GM12878 (cell line): Measurements from ENCODE around the gene ME2. TPM values are rescaled to one million over a fixed set of nuclear protein-coding genes. Genes with fewer than 3 reads are reported as not detected.
A peak's percentile ranks its signal among the peaks of the same experiment; 100 is the strongest.

Experiments used
- ATF7 ChIP-seq: fragments of 450-650 bp; IDR thresholded peaks from 2 replicates; pipeline ENCODE4 v1.6.1; 2016; ENCODE audit warnings: low read depth, mild to moderate bottlenecking
- BCL11A ChIP-seq: IDR thresholded peaks from 2 replicates; pipeline ENCODE4 v1.6.1; 2011; ENCODE audit warnings: low read depth, low read length
- CBX5 ChIP-seq: sonication (generic); IDR thresholded peaks from 2 replicates; pipeline ENCODE4 v1.6.1; 2016; ENCODE audit warnings: low read depth, moderate library complexity, mild to moderate bottlenecking, inconsistent platforms
- CHD1 ChIP-seq: IDR thresholded peaks from 2 replicates; pipeline ENCODE4 v1.6.1; 2012; ENCODE audit warnings: low read depth, low read length, improper control_type of control experiment
- CREB1 ChIP-seq: IDR thresholded peaks from 2 replicates; pipeline ENCODE4 v1.6.1; 2012; ENCODE audit warnings: low read depth, mild to moderate bottlenecking, inconsistent platforms
- CREM ChIP-seq: IDR thresholded peaks from 2 replicates; pipeline ENCODE4 v1.6.1; 2014; ENCODE audit warnings: antibody characterized with exemption, low read depth
- GABPA ChIP-seq: IDR thresholded peaks from 2 replicates; pipeline ENCODE4 v1.6.1; 2014; ENCODE audit warnings: antibody characterized with exemption, low read depth, mild to moderate bottlenecking, inconsistent platforms
- HDGF ChIP-seq: fragments of 450-650 bp; IDR thresholded peaks from 2 replicates; pipeline ENCODE4 v1.6.1; 2016; ENCODE audit warnings: antibody characterized with exemption
- KAT2A ChIP-seq: conservative IDR thresholded peaks from 2 replicates; pipeline ENCODE4 v1.6.1; 2011; ENCODE audit warnings: low read depth, low read length; ENCODE audit not compliant: control insufficient read depth
- KLF5 ChIP-seq: fragments of 450-650 bp; IDR thresholded peaks from 2 replicates; pipeline ENCODE4 v1.6.1; 2014; ENCODE audit warnings: mild to moderate bottlenecking; ENCODE audit not compliant: partially characterized antibody
- PML ChIP-seq: IDR thresholded peaks from 2 replicates; pipeline ENCODE4 v1.6.1; 2012; ENCODE audit warnings: low read length, inconsistent platforms
- POLR2AphosphoS5 ChIP-seq: IDR thresholded peaks from 2 replicates; pipeline ENCODE4 v1.6.1; 2011; ENCODE audit warnings: mild to moderate bottlenecking, low read length, inconsistent platforms
- RBBP5 ChIP-seq: fragments of 200-600 bp; sonication (generic); conservative IDR thresholded peaks from 2 replicates; pipeline ENCODE4 v1.6.1; 2016
- SMAD1 ChIP-seq: fragments of 450-650 bp; IDR thresholded peaks from 2 replicates; pipeline ENCODE4 v1.6.1; 2018; ENCODE audit warnings: mild to moderate bottlenecking, low read depth; ENCODE audit not compliant: partially characterized antibody
- polyA plus RNA-seq, 11 experiments: library from polyadenylated mRNA; depleted of rRNA in 4 of 11; unstranded in 6 of 11; stranded (reverse) in 5 of 11; fragments of >200 nt; fragmentation: Nextera tagmentation in 4 of 11; fragmentation: Illumina TruSeq in 1 of 11; extraction: Ambion mirVana in 4 of 11; extraction: Trizol in 1 of 11; gene quantifications; 1 replicate in 1 of 11; 2 replicates in 10 of 11; pipeline versions ENCODE4 v1.2.1 to v1.2.3, GENCODE V29; 2011 to 2016; ENCODE audit warnings: inconsistent platforms in 2 of 11, missing spikeins in 2 of 11, low read depth in 1 of 11
- total RNA-seq, 4 experiments: library from RNA; depleted of rRNA in 3 of 4; stranded (reverse); fragments of >200 nt in 3 of 4; fragmentation: Illumina TruSeq in 1 of 4; extraction: Trizol in 1 of 4; gene quantifications; 2 replicates each; pipeline versions ENCODE4 v1.2.1 to v1.2.3, GENCODE V29; 2013 to 2021
- TF ChIP-seq, protein P1 (sequence below): fragments of 450-650 bp; formaldehyde crosslinking; IDR thresholded peaks from 2 replicates; pipeline ENCODE4 v1.5.0; 2022; ENCODE audit warnings: mild to moderate bottlenecking, missing genetic modification characterization
- TF ChIP-seq, protein P2 (sequence below): IDR thresholded peaks from 2 replicates; pipeline ENCODE4 v1.6.1; 2011; ENCODE audit warnings: borderline replicate concordance, low read depth, mild to moderate bottlenecking, moderate library complexity, low read length; ENCODE audit not compliant: insufficient read depth, poor library complexity, severe bottlenecking
- TF ChIP-seq, protein P3 (sequence below): fragments of 450-650 bp; IDR thresholded peaks from 2 replicates; pipeline ENCODE4 v1.6.1; 2016; ENCODE audit warnings: mild to moderate bottlenecking, moderate library complexity, borderline replicate concordance
- TF ChIP-seq, protein P4 (sequence below): fragments of 450-650 bp; IDR thresholded peaks from 2 replicates; pipeline ENCODE4 v1.6.1; 2014; ENCODE audit warnings: mild to moderate bottlenecking

ME2 gene
- total and polyA plus RNA-seq, 10 of the 15 experiments (the other 5 are each of a cell fraction or from before 2014, with no cell fraction given) = 41.3 to 155 (median 133) TPM

DNA sequence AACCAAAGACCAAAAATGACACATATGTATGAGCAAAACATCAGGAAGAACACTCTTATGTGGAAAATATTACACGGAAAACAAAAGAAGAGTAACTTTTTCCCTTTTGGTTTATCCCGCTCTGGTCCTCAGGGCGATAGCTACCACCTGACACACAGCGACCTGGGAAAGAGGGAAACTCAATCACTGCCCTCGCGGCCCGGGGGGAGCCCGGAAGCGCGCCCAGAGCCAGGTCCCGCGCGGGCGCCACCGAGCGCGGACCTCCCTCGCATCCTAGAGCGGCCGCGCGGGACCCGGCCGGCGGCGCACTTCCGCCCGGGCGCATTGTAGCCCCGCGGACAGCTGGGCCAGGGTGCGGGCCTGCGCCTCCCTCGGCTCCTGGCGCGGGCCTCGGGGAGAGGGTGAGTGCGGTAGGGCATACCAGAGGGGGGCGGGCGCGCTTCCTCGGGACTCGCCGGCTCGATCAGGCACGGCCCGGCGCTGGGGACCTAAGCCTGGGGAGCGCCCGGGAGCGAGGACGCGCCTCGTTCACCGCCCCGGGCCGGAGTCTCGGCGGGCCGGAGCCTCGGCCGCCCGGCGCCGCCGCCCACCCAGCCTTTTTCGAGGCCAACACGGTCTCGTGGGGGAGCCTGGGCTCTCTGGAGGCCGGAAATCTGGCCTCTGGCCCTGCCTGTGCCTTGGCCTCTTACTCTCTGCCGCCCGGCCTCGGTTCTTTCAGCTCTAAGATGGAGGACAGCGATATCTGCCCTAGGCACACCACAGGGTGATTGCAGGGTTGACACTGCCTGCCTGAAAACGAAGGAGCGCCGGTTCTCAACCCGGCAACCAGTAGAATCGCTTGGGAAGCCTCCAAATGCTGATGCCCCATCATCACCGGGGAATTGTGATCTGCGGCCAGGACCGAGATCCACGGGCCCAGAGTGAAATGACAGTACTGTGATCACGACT is 89.1 kb downstream of the ME2 start, which contains the start of gene ELAC1 (continued):
- TF ChIP-seq, protein P1, sequence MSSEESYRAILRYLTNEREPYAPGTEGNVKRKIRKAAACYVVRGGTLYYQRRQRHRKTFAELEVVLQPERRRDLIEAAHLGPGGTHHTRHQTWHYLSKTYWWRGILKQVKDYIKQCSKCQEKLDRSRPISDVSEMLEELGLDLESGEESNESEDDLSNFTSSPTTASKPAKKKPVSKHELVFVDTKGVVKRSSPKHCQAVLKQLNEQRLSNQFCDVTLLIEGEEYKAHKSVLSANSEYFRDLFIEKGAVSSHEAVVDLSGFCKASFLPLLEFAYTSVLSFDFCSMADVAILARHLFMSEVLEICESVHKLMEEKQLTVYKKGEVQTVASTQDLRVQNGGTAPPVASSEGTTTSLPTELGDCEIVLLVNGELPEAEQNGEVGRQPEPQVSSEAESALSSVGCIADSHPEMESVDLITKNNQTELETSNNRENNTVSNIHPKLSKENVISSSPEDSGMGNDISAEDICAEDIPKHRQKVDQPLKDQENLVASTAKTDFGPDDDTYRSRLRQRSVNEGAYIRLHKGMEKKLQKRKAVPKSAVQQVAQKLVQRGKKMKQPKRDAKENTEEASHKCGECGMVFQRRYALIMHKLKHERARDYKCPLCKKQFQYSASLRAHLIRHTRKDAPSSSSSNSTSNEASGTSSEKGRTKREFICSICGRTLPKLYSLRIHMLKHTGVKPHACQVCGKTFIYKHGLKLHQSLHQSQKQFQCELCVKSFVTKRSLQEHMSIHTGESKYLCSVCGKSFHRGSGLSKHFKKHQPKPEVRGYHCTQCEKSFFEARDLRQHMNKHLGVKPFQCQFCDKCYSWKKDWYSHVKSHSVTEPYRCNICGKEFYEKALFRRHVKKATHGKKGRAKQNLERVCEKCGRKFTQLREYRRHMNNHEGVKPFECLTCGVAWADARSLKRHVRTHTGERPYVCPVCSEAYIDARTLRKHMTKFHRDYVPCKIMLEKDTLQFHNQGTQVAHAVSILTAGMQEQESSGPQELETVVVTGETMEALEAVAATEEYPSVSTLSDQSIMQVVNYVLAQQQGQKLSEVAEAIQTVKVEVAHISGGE = peak; percentile 72
- TF ChIP-seq, protein P2, sequence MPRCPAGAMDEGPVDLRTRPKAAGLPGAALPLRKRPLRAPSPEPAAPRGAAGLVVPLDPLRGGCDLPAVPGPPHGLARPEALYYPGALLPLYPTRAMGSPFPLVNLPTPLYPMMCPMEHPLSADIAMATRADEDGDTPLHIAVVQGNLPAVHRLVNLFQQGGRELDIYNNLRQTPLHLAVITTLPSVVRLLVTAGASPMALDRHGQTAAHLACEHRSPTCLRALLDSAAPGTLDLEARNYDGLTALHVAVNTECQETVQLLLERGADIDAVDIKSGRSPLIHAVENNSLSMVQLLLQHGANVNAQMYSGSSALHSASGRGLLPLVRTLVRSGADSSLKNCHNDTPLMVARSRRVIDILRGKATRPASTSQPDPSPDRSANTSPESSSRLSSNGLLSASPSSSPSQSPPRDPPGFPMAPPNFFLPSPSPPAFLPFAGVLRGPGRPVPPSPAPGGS = peak; percentile 45
- peak; percentile 37 for TF ChIP-seq KLF5
- TF ChIP-seq, protein P3, sequence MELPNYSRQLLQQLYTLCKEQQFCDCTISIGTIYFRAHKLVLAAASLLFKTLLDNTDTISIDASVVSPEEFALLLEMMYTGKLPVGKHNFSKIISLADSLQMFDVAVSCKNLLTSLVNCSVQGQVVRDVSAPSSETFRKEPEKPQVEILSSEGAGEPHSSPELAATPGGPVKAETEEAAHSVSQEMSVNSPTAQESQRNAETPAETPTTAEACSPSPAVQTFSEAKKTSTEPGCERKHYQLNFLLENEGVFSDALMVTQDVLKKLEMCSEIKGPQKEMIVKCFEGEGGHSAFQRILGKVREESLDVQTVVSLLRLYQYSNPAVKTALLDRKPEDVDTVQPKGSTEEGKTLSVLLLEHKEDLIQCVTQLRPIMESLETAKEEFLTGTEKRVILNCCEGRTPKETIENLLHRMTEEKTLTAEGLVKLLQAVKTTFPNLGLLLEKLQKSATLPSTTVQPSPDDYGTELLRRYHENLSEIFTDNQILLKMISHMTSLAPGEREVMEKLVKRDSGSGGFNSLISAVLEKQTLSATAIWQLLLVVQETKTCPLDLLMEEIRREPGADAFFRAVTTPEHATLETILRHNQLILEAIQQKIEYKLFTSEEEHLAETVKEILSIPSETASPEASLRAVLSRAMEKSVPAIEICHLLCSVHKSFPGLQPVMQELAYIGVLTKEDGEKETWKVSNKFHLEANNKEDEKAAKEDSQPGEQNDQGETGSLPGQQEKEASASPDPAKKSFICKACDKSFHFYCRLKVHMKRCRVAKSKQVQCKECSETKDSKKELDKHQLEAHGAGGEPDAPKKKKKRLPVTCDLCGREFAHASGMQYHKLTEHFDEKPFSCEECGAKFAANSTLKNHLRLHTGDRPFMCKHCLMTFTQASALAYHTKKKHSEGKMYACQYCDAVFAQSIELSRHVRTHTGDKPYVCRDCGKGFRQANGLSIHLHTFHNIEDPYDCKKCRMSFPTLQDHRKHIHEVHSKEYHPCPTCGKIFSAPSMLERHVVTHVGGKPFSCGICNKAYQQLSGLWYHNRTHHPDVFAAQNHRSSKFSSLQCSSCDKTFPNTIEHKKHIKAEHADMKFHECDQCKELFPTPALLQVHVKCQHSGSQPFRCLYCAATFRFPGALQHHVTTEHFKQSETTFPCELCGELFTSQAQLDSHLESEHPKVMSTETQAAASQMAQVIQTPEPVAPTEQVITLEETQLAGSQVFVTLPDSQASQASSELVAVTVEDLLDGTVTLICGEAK = peak; percentile 31; the same call in 1 of the 2 replicates
- TF ChIP-seq CREM = no peak
- no peak for TF ChIP-seq HDGF
- TF ChIP-seq KAT2A = no peak
- TF ChIP-seq PML = peak; percentile 78; the same call in 1 of the 2 replicates
- TF ChIP-seq POLR2AphosphoS5 = peak; percentile 91
- no peak for TF ChIP-seq CHD1
- no peak for TF ChIP-seq CREB1
- TF ChIP-seq, protein P4, sequence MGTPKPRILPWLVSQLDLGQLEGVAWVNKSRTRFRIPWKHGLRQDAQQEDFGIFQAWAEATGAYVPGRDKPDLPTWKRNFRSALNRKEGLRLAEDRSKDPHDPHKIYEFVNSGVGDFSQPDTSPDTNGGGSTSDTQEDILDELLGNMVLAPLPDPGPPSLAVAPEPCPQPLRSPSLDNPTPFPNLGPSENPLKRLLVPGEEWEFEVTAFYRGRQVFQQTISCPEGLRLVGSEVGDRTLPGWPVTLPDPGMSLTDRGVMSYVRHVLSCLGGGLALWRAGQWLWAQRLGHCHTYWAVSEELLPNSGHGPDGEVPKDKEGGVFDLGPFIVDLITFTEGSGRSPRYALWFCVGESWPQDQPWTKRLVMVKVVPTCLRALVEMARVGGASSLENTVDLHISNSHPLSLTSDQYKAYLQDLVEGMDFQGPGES = no peak
- peak; percentile 76; the same call in 1 of the 2 replicates for TF ChIP-seq GABPA
- TF ChIP-seq ATF7 = no peak
- TF ChIP-seq CBX5 = peak; percentile 75; the same call in 1 of the 2 replicates
- TF ChIP-seq SMAD1 = no peak
- TF ChIP-seq RBBP5 = no peak
- no peak for TF ChIP-seq BCL11A
